DND-41 (cell line): Measurements from ENCODE around the gene KDM4F.

Source experiments
- CTCF ChIP-seq: IDR thresholded peaks from 2 replicates; pipeline ENCODE4 v1.5.1; 2012; ENCODE audit warnings: borderline replicate concordance, low read length, moderate library complexity, mild to moderate bottlenecking; ENCODE audit not compliant: poor library complexity, severe bottlenecking; ENCODE audit errors: extremely low read depth
- EZH2 ChIP-seq: IDR thresholded peaks from 3 replicates; pipeline ENCODE4 v1.6.1; 2012; ENCODE audit warnings: borderline replicate concordance, low read depth, mild to moderate bottlenecking, moderate library complexity, low read length, inconsistent platforms; ENCODE audit not compliant: severe bottlenecking

DNA sequence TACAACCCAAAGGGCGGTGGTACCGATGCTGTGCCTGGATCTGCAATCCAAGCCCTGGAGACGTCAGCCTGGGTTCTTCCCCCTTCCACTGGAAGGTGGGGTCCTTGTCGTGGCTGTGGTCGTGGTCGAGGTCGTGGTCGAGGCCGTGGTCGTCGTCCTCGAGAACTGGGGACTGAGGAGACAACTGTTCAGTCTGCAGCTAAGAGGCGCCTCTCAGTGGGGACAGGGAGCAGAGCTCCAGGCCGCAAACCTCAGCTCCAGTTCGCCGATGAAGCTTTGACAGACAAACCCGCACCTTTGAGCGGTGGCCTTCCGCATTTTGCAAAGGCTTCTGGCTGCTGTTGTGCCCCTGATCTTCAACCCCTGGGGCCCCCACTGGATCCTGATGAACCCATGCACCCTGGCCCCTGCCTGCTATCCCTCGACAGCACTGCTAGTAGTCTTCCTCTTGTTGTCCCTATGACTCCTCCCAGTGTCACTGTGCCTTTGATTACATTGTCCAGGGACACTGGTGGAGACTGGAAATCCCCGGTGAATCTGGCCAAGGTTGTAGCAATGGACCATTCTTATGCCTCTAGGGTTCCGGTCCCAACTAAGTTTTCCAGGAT, 1.5 kb downstream of the KDM4F start:
- TF ChIP-seq CTCF (no peak), EZH2 (no peak)
